ENCODE measurements around the gene RCVRN. TPM values are rescaled to one million over a fixed set of nuclear protein-coding genes. Genes with fewer than 3 reads are reported as not detected.

The RCVRN gene
- total and polyA plus RNA-seq, 9 donors, result 0.22 to 0.82 (median 0.40) TPM; not detected in 6

DNA sequence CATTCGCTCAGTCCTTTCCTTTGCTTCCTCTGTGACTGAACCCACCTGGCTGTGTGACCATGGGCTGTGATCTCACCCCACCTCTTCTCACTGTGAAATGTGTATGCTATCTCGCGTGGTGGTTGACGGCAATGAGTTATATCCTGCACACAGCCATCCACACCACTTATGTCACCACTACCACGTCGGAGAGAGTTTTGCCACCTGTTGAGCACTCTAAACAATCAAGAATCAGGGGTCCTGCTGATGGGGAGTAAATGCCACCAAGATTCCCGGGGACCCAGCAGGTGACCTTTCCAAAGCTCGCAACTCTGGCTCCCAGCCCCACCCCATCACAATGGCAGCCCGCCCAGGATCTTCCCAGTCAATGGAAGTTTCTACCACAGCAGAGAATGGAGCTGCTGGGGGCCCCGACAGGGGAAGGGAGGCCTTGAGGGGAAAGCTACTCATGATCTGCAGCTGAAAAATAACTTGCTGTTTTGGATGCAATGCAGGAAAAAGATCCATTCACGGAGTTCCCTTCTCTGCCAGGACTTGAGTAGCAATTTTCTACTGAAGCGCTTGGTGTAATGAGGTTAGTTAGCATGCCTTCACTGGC lies 26.2 kb upstream of the RCVRN start:
- 72 to 84% (median 76%) methylated on average over 12 of the region's 12 CpGs for WGBS, 3 donors
- no peak overlapping the region for H3K27ac ChIP-seq
- intact Hi-C loops (cut with DNase I), result loop anchor here in 1 of 4 donors (10.0 kb wide), 1 partner anchor 684 kb away; no protein-coding TSS in a partner anchor

DNA sequence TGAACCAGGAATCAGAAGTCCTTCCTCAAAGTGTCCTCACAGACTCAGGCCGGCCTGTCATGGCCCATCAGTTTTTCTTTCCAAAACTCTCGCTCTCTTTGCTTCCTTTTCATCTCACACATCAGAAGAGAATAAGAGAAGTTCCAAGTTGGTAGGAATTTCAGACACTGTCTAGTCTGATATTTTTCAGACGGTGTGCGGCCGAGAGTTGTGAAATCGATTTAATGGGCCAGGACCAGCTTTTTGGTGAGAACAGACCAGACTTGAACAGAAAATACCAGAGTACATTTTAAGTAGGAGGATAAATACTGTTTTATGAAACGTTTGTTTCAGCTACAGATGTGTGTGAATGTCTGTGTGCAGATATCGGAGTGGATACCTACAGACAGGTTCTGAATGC lies 24.8 kb upstream of the RCVRN start:
- peaks cover 1% of the 10 kb centered on the region for H3K4me1 ChIP-seq (ENCODE audit: insufficient read depth)
- no peak overlapping the region for H3K4me3 ChIP-seq
- intact Hi-C loops (cut with DNase I), result loop anchor here in 2 of 4 donors (5.0 to 10.0 kb wide), 2 partner anchors 685 to 687 kb away; no protein-coding TSS in a partner anchor
- no peaks in the 10 kb centered on the region for H3K9me3 ChIP-seq
- no peaks in the 10 kb centered on the region for H3K27me3 ChIP-seq
- TF ChIP-seq, protein P1, sequence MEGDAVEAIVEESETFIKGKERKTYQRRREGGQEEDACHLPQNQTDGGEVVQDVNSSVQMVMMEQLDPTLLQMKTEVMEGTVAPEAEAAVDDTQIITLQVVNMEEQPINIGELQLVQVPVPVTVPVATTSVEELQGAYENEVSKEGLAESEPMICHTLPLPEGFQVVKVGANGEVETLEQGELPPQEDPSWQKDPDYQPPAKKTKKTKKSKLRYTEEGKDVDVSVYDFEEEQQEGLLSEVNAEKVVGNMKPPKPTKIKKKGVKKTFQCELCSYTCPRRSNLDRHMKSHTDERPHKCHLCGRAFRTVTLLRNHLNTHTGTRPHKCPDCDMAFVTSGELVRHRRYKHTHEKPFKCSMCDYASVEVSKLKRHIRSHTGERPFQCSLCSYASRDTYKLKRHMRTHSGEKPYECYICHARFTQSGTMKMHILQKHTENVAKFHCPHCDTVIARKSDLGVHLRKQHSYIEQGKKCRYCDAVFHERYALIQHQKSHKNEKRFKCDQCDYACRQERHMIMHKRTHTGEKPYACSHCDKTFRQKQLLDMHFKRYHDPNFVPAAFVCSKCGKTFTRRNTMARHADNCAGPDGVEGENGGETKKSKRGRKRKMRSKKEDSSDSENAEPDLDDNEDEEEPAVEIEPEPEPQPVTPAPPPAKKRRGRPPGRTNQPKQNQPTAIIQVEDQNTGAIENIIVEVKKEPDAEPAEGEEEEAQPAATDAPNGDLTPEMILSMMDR (IDR thresholded peaks at IDR 0.05), result no peak
- no peak for TF ChIP-seq POLR2A (IDR thresholded peaks at IDR 0.05)
- no peak for TF ChIP-seq EP300 (IDR thresholded peaks at IDR 0.05)
- no peak overlapping the region for H3K27ac ChIP-seq
- DNase-seq, result no peak
- no peaks in the 10 kb centered on the region for H3K36me3 ChIP-seq
- WGBS, 3 donors, result 55 to 83% (median 60%) methylated on average over 8 of the region's 8 CpGs

More for the DNA sequence above, 26.2 kb upstream of the RCVRN start:
- TF ChIP-seq EP300 (IDR thresholded peaks at IDR 0.05) (no peak), POLR2A (IDR thresholded peaks at IDR 0.05) (no peak)
- TF ChIP-seq, protein P1 (IDR thresholded peaks at IDR 0.05), result no peak
- Histone ChIP-seq H3K9me3 (no peaks in the 10 kb centered on the region), H3K27me3 (no peaks in the 10 kb centered on the region), H3K4me3 (no peak overlapping the region), H3K36me3 (no peaks in the 10 kb centered on the region), H3K4me1 (ENCODE audit: insufficient read depth) (no peaks in the 10 kb centered on the region)
- DNase-seq, result no peak

DNA sequence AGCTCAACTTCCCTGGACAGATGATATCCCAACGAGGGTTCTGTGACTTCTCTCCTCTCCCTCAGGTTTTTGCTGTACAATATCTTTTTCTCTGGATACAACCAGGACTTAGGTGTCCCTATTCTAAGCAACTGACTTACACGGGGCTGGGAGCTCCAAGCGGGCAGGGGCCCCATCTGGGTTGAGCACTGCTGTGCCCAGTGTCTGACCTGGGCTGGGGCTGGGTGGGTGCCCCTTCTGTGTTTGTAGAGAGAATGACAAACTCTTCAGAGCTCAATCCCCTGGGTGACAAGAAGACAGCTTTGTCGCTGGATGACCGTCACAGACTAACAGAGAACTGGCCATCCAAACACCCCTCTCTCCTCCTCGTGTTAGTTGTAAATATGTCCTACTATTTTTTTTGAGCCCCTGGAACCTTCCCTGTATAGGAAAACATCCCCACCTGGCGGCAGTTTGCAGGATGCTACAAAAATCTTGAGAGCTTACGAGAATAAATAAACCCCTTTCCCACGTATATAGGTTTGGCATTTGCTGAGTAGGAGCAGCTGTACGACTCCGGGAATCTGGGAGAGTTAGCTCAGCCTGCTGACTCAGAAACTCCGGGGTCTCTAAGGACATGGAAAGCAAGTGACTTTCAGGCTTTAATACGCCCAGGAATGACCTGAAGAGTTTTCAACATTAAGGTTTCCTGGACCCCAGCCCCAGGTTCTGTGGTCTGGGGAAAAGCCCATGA lies 23.7 kb upstream of the RCVRN start:
- H3K36me3 ChIP-seq, result no peaks in the 10 kb centered on the region
- TF ChIP-seq POLR2A (IDR thresholded peaks at IDR 0.05), result no peak
- TF ChIP-seq, protein P1 (IDR thresholded peaks at IDR 0.05), result peak in 2 of 3 donors; percentile 33 to 43
- TF ChIP-seq EP300 (IDR thresholded peaks at IDR 0.05), result no peak
- no peaks in the 10 kb centered on the region for H3K9me3 ChIP-seq
- 23 to 36% (median 23%) methylated on average over 13 of the region's 13 CpGs for WGBS, 3 donors
- H3K27ac ChIP-seq, result no peak overlapping the region
- H3K4me1 ChIP-seq (ENCODE audit: insufficient read depth), result peaks cover 2% of the 10 kb centered on the region
- no peak overlapping the region for H3K4me3 ChIP-seq
- intact Hi-C loops (cut with DNase I), result loop anchor here in 1 of 4 donors (5.0 kb wide), 1 partner anchor 689 kb away; no protein-coding TSS in a partner anchor
- no peaks in the 10 kb centered on the region for H3K27me3 ChIP-seq
- DNase-seq, result peak in 4 of 5 donors; percentile 19 to 48 (median 45)

DNA sequence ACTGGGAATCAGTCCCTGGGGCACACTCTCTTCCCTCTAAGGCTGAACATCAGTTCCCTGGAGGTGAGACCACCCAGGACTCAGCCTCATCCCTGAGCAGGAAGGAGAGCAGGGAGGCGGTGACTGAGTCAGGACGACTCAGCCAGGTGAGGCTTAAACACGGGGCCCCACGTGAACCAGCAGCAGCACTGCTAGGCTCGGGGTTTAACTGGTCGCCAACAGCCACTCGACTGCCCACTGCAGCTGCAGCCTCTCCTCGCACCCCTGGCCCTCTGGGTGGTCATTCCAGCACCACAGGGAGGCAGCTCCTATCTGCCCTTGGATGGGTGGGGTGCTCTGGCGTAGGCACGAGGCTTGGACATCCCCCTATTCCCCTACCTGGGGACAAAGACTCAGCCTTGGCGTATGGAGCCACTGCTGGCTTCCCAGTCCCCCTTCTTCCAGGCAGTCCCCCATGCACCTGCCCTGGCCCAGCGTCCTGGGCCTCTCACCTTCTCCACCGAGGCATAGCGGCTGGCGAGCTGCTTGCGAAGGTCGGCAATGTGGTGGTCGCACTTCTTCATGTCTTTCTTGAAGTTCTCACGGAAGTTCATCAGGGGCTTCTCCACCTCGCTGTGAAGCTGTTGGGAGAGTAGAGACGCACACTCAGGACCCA lies 21.2 kb upstream of the RCVRN start:
- peaks cover 2% of the 10 kb centered on the region for H3K4me1 ChIP-seq (ENCODE audit: insufficient read depth)
- no peaks in the 10 kb centered on the region for H3K36me3 ChIP-seq
- H3K27ac ChIP-seq, result no peak overlapping the region
- H3K27me3 ChIP-seq, result no peaks in the 10 kb centered on the region
- no peaks in the 10 kb centered on the region for H3K9me3 ChIP-seq
- DNase-seq, result no peak
- TF ChIP-seq, protein P1 (IDR thresholded peaks at IDR 0.05), result no peak
- TF ChIP-seq EP300 (IDR thresholded peaks at IDR 0.05), result no peak
- TF ChIP-seq POLR2A (IDR thresholded peaks at IDR 0.05), result no peak
- no peak overlapping the region for H3K4me3 ChIP-seq
- intact Hi-C loops (cut with DNase I), result loop anchor here in 1 of 4 donors (5.0 kb wide), 1 partner anchor 691 kb away; no protein-coding TSS in a partner anchor
- 83 to 91% (median 90%) methylated on average over 20 to 21 of the region's 21 CpGs for WGBS, 3 donors

Measured in ovary (tissue), 9 donors.